ENCODE results near the gene INSRR.

The INSRR gene

DNA sequence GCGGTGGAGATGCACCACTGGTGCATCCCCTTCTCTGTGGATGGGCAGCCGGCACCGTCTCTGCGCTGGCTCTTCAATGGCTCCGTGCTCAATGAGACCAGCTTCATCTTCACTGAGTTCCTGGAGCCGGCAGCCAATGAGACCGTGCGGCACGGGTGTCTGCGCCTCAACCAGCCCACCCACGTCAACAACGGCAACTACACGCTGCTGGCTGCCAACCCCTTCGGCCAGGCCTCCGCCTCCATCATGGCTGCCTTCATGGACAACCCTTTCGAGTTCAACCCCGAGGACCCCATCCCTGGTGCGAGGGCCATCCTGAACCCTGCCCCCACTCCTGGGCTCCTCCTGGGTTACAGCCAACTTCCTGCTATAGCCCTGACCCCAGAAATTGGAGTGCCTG lies 14.7 kb upstream of the INSRR start:
- DNase-seq, result no peak

- no peak for DNase-seq
Observed at GRCh38 chr1:156869455-156869854, 10.5 kb upstream of the INSRR start.

DNA sequence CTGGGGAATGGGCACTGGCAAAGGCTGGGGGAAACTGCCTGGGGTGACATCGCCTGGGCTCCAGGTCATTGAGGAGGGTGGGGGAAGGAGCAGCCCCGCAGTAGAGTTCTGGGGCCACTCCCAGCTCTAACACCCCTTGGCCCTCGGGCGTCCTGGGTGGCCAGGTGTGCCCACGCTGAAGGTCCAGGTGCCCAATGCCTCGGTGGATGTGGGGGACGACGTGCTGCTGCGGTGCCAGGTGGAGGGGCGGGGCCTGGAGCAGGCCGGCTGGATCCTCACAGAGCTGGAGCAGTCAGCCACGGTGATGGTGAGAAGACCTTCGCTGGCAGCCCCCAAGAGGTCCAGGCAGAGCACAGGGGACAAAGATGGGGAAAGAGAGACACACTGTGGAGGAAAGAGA lies 9.4 kb upstream of the INSRR start:
- no peak for DNase-seq

- DNase-seq, result no peak
Observed at GRCh38 chr1:156866249-156866909, 7.5 kb upstream of the INSRR start.

- no peak for DNase-seq
Observed at GRCh38 chr1:156865865-156866248, 6.9 kb upstream of the INSRR start.

- DNase-seq, result no peak
Observed at GRCh38 chr1:156865258-156865657, 6.3 kb upstream of the INSRR start.

DNA sequence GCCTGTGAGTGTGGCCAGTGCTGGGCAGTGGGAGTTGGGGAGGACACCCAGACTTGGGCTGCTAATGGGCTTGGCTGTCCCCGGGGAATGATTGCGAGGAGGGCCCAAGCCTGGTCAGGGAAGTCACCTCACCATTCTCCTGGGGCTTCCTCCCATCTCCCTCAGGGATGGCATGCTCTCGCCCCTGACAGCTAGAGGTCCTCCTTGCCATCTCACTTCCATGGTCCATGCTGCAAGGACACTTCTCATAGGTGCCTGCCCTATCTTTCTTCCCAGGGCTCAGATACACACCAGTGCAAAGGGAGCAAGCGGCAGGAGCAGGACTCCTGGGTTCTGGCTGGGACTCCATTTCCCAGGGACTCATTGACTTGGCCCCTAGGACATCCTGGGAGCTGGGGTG lies 5.9 kb upstream of the INSRR start:
- DNase-seq, result no peak

DNA sequence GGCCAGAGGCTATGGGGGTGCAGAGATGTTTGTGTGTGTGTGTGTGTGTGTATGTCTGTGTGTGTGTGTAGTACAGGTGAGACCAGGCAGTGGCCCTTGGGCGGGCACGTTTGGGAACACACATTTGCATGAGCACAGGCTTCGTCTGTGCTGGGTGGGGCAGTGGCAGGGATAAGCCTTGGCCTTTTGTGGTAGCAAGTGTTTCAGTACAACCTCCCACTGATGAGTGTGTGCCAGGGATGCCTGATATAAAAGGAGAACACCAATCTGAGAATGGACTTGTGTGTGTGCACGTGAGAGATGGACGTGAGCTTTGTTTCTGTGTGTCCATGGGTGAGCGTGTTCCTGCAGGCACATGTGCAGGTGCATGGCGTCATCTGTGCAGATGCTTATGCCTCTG lies 4.7 kb upstream of the INSRR start:
- DNase-seq, result no peak

DNA sequence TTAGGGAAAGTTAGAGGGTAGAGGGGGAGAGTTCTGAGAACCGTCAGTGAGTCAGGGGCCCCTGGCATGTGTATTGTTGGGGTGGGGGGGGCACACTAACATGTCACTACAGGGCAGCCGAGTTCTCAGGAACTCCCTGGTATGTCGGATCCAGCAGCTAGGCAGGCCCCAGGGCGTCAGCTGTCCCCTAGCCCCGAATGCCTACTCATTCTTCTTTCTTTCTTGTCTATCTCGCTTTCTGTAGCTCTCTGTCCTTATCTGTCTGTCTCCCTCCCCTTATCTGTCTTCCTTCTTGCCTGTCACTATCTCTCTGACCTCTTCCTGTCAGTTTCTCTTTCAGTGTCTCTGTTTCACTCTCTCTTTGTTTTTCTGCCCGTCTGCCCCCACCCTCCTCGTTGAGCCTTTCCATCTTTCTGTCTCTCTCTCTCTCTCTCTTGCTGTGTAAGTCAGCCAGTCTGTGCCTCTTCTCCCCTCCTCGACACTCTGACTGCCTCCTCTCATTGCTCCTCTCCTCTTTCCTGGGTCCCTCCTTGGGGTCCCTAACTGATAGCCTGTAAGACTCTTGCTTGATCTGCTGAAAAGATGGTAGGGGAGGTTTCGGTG lies 4.2 kb upstream of the INSRR start:
- DNase-seq, result no peak

- DNase-seq, result no peak
Observed at GRCh38 chr1:156862584-156862983, 3.7 kb upstream of the INSRR start.

- peak; percentile 68 for DNase-seq
Observed at GRCh38 chr1:156860628-156861423, 1.9 kb upstream of the INSRR start, which contains the start of gene NTRK1. Gene NTRK1, plus strand, starts transcription at chr1:156860865. Its CDS starts 70 bp downstream, at chr1:156860935.

DNA sequence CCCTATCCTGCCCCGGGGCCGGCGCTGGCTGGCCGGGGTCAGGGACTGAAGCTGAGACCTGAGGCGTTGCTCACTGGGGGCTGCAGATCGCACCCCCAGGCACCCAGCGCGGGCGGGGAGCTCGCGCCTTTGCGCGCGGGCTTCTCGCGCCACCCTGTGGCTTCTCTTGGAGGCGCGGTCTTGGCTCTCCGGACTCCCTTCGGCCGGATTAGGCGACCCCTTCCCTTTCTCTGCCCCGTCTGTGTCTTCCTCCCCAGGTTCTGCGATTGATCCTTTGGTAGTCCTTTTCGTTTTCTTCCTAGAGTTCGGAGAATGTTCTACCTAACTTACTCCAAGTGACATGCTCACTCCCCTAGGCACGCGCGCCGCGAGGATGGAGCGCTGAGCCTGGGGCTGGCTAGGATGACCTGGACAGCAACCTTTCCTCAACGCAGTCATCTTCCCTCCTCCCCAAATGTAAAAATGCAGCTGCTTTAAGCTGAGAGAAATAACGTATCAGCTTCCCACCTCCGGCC lies 1.3 kb upstream of the INSRR start:
- DNase-seq, result peak; percentile 68

- peak; percentile 26 for DNase-seq
Observed at GRCh38 chr1:156859523-156860112, 701 bp upstream of the INSRR start.

DNA sequence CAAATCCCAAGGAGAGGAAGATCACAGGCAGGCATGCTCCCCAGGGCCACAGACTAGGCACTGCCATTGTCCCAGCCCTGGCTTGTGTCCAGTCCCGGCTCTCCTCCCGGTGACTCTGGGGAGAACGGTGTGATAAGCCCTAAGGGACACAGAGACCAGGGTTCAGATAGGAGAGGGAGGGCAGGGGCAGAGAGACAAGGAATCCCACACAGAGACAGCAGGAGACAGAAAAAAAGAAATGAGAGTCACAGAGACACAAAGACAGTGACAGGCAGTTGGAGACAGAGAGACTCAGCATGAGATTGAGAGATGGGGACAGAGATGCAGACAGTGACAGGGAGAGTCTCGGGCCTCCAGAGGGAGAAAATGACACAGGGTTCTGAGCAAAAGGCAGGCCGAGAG lies 361 bp downstream of the INSRR start:
- no peak for DNase-seq

GRCh38 chr1:156857532-156857931 lies 1.4 kb downstream of the INSRR start:
- no peak for DNase-seq

GRCh38 chr1:156856282-156856785 lies 2.6 kb downstream of the INSRR start:
- no peak for DNase-seq

DNA sequence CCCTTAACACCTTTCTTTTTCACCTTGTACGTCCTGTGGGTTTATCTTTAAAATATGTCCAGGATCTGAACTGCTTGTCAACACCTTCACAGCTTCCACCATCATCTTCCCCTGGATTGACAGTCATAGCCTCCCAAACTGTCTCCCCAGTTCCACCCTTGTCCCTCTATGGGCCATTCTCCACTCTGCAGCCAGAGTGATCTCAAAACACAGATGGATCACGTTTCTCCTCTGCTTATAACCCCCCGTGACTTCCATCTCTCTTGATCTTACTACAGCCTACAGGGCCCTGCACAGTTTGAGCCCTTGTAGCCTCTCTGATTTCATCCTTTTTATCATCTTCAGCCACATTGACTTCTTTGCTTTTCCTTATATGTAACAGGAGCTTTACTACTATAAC lies 4.3 kb downstream of the INSRR start:
- DNase-seq, result no peak

DNA sequence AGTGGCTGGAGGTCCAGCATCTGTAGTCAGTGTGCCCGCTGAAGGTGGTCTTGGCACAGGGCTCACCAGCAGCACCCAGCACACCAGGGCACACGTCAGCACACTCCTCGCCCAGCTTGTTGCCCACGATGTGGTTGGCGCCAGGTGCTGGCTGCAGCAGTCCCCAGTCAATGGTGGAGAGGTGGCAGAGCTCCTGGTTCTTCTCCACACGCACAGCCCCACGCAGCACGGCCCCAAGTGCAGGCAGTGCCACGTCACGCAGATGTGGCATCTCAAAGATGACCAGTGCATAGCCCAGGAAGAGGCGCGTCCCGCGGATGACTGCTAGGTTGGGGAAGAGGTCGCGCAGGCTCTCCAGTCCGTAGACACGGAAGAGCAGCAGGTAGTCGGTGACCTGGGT lies 5.2 kb downstream of the INSRR start:
- DNase-seq, result no peak

DNA sequence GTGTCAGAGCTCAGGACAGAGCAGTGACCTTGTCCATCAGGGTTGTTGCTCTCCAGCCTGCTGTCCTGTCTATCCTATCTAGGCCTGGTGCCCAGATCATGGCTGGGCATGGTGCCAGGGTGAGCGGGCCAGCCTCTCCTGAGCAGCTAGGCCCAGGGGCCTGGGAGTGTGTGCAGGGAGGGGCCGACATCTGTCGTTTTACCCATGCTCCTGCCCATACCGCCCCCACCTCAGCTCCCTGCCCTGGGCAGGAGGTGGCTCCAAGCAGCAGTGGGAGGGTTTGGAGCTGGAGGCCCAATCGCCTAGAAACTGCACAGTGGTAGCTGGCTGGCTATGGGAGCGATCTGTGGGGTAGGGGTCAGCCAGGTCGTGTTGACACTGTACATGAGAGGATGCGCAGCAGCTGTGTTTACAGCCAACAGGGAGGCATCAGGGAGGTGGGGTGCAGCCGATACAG lies 6.5 kb downstream of the INSRR start:
- DNase-seq, result no peak

- no peak for DNase-seq
Observed at GRCh38 chr1:156851779-156852417, 7.0 kb downstream of the INSRR start.

DNA sequence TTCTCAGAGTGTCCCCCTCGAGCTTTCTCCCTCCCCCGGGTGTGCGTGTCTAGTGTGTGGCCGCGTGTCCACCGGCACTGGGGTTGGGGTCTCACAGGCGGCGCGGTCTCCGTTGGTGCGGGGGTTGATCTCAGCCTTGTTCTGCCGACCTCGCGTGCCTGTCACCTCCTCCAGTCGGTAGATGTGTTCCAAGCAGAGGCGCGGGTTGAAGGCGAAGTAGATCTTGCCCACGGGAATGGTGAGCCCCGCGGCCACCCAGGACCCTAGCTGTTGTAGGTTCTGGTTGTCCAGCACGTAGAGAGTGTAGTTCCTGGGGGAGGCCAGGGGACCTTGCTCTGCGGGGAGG lies 9.8 kb downstream of the INSRR start:
- no peak for DNase-seq

GRCh38 chr1:156848461-156849150 lies 10.3 kb downstream of the INSRR start:
- peak; percentile 93 for DNase-seq

Measured in CD4-positive, alpha-beta T cell treated with Interleukin-6 for 4 hours (primary cell).